AML-193 (cell line): ENCODE results near the gene DENND2C.

Experiments used
- DNase-seq, 2 experiments: peaks; one replicate each; lab custom pipeline; 2025; lab: John Stamatoyannopoulos, UW

Gene DENND2C

GRCh38 chr1:114676115-114676514 is 6.3 kb upstream of the DENND2C start:
- DNase-seq: no peak

GRCh38 chr1:114671939-114672275 is 2.1 kb upstream of the DENND2C start:
- DNase-seq: no peak

- peak; percentile 8 to 9 for DNase-seq
These were observed 1.4 kb upstream of the DENND2C start for GRCh38 chr1:114671011-114671938.

- no peak for DNase-seq
These were observed 498 bp upstream of the DENND2C start for GRCh38 chr1:114670083-114671010.

GRCh38 chr1:114668784-114669561 is 876 bp downstream of the DENND2C start:
- no peak for DNase-seq

- DNase-seq: no peak
These were observed 1.5 kb downstream of the DENND2C start for GRCh38 chr1:114668373-114668772.

GRCh38 chr1:114666954-114667353 is 2.9 kb downstream of the DENND2C start:
- no peak for DNase-seq

GRCh38 chr1:114660238-114660637 is 9.6 kb downstream of the DENND2C start:
- DNase-seq: no peak

- DNase-seq: no peak
These were observed 18.0 kb downstream of the DENND2C start for GRCh38 chr1:114651893-114652292.

GRCh38 chr1:114648503-114648902 is 21.3 kb downstream of the DENND2C start:
- no peak for DNase-seq

GRCh38 chr1:114641377-114641776 is 28.5 kb downstream of the DENND2C start:
- no peak for DNase-seq

- no peak for DNase-seq
These were observed 30.9 kb downstream of the DENND2C start for GRCh38 chr1:114638910-114639309.

GRCh38 chr1:114632427-114632826 is 37.4 kb downstream of the DENND2C start:
- no peak for DNase-seq

- no peak for DNase-seq
These were observed 42.7 kb downstream of the DENND2C start for GRCh38 chr1:114627107-114627506.

GRCh38 chr1:114623364-114623763 is 46.5 kb downstream of the DENND2C start:
- DNase-seq: no peak

- no peak for DNase-seq
These were observed 49.4 kb downstream of the DENND2C start for GRCh38 chr1:114620419-114620818.

- DNase-seq: no peak
These were observed 51.2 kb downstream of the DENND2C start for GRCh38 chr1:114618606-114619005.

GRCh38 chr1:114610546-114611245 is 59.2 kb downstream of the DENND2C start:
- DNase-seq: no peak

- no peak for DNase-seq
These were observed 60.0 kb downstream of the DENND2C start for GRCh38 chr1:114609826-114610225.

- DNase-seq: no peak
These were observed 60.8 kb downstream of the DENND2C start for GRCh38 chr1:114609026-114609425.

- DNase-seq: no peak
These were observed 62.6 kb downstream of the DENND2C start for GRCh38 chr1:114607223-114607622.
